Activated CD8-positive, alpha-beta T cell treated with anti-CD3 and anti-CD28 coated beads, Interleukin-2, amount 10 ng/mL, durations not matched to agents 7 days and 5 days (primary cell): ENCODE data around the gene TMEM222. TPM values are rescaled to one million over a fixed set of nuclear protein-coding genes. Genes with fewer than 3 reads are reported as not detected.

Experiments used
- ATAC-seq: fragments of 150-1000 bp; cut with Tn5 transposase; one replicate; pipeline ENCODE4 v1.10.0; 2021; ENCODE audit warnings: moderate library complexity
- CTCF ChIA-PET: fragments of 350-600 bp; sonication (Branson Sonifier 250); formaldehyde crosslinking; loops from one replicate; lab custom pipeline; 2021; ENCODE audit warnings: antibody characterized with exemption; lab: Charles Lee
- POLR2A ChIA-PET: fragments of 350-600 bp; sonication (Branson Sonifier 250); formaldehyde crosslinking; loops from one replicate; lab custom pipeline; 2021; ENCODE audit warnings: antibody characterized with exemption; lab: Charles Lee
- DNase-seq: peaks from one replicate; pipeline ENCODE4 v3.0.0-alpha.2; 2020
- H3K27ac Mint-ChIP-seq: one replicate; pipeline ENCODE4 v1.8.0; 2021; ENCODE audit warnings: mild to moderate bottlenecking, mixed read lengths
- H3K27me3 Mint-ChIP-seq: one replicate; pipeline ENCODE4 v1.8.0; 2021; ENCODE audit warnings: low read depth, mixed read lengths
- H3K36me3 Mint-ChIP-seq: one replicate; pipeline ENCODE4 v1.8.0; 2021; ENCODE audit warnings: low read depth, mixed read lengths
- H3K4me1 Mint-ChIP-seq: one replicate; pipeline ENCODE4 v1.8.0; 2021; ENCODE audit warnings: low read depth, mixed read lengths
- H3K4me3 Mint-ChIP-seq: one replicate; pipeline ENCODE4 v1.8.0; 2021; ENCODE audit warnings: mild to moderate bottlenecking, mixed read lengths
- H3K9me3 Mint-ChIP-seq: one replicate; pipeline ENCODE4 v1.8.0; 2022; ENCODE audit warnings: mixed read lengths; ENCODE audit not compliant: insufficient read depth
- total RNA-seq, 2 experiments: library from RNA; stranded (reverse); gene quantifications; one replicate each; pipeline ENCODE4 v1.2.3, GENCODE V29; 2021

TMEM222 gene
- total RNA-seq, 2 experiments from 2014 or later: 35.2 to 38.5 TPM

DNA sequence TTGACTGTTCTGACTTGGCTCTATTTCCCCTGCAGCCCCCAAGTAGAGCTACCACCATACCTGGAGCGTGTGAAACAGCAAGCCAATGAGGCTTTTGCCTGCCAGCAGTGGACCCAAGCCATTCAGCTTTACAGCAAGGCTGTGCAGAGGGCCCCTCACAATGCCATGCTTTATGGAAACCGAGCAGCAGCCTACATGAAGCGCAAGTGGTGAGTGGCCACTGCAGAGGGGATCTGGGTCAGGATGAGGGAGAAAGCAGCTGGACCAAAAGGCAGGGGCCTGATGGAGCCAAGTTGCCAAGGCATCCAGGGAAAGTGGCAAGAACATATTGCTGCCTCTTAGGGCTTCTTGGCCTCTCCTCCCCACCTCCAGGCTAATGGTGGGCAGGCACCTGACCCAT is 24.1 kb upstream of the TMEM222 start:
- POLR2A ChIA-PET: interaction anchor here (0.6 kb wide), 1 partner anchor 98 kb away, joined by 3 read pairs; no protein-coding TSS in a partner anchor

DNA sequence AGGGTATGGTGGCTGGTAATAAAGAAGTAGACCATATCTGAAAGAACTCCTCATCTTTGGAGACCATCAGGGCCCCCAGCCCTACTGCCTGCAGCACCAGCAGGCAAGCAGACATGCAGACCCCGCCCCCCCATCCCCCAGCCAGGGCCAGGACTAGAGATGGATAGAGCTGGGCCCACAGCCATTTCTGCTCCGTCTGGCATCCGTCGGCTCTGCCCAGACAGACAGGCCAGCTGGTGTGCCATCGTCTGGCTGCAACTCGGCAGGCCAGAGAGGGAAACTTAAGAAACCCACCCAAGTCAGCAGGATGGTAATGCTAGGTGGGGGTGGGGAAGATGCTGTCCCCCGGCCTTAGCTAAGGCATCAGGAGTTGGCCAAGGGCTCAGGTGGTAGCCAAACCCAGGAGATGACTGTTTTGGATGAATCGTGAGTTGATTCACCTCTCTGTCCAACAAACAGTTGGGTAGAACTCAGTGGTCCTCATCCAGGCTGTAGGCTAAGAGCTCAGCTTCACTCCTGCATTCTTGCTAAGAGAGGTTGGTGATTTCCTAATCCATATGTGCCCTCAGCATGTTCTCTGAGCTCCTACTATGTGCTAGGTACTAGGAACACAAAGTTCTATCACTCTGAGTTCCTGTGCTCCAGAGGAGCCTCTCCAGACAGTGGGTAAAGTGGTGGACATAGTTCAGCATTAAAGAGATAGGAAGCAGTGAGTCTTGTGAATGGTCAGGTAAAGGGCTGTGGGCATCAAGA is 23.2 kb upstream of the TMEM222 start:
- POLR2A ChIA-PET: no interaction called here
- CTCF ChIA-PET: interaction anchor here (1.1 to 10.6 kb wide), 18 partner anchors 8 to 308 kb away, joined by 3 to 266 read pairs (median 8); partner anchors contain the start of genes AHDC1 and GPR3

More for the DNA sequence above, 24.1 kb upstream of the TMEM222 start:
- no peak overlapping the region for H3K4me3 Mint-ChIP-seq
- CTCF ChIA-PET: interaction anchor here (1.0 to 10.6 kb wide), 20 partner anchors 13 to 309 kb away, joined by 3 to 266 read pairs (median 16); partner anchors contain the start of gene AHDC1
- ATAC-seq (no peak), DNase-seq (no peak)
- no peaks in the 10 kb centered on the region for H3K27me3 Mint-ChIP-seq
- no peak overlapping the region for H3K27ac Mint-ChIP-seq
- peaks cover 2% of the 10 kb centered on the region for H3K36me3 Mint-ChIP-seq
- peaks cover 9% of the 10 kb centered on the region for H3K4me1 Mint-ChIP-seq
- no peaks in the 10 kb centered on the region for H3K9me3 Mint-ChIP-seq

DNA sequence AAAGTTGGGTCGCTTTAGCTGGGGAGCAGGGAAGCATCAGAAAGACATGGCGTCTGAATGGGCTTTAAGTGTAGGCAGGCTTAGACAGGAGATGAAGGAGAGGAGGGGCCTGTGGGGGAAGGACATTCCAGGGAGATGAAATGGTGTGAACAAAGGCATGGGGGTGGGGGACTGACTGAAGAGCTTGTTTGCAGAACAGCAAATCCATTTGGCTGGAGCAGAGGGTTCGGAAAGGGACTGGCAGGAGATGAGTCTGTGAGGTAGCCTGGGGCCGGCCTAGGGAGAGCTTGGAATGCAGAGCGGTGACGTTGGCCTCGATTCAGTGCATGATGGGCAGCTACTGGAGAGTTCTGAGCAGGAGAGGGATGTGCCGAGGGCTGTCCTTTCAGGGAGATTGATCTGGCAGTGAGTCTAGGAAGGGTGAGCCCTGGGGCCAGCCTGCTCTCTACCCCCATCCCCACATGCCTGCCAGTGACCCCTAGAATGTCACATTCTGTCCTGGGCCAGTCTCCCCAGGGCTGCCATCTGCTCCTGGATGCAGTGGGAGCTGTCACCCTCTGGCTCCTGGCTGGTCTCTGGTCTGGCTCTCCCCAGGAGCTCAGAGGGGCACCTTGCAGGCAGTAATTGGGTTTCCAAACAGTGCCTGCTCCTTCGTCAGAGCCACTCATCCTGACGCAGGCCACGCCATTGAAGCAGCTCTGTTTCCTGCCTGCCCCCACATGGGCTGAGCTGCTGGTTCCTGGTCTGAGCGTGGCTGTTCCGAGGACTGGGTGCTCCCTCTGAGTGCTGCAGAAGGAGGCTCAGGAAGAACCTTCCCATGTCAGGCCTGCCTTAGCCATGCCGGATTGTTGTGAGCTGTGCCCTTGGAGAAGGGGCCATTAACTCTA is 22.3 kb upstream of the TMEM222 start:
- H3K4me1 Mint-ChIP-seq: peaks cover 9% of the 10 kb centered on the region
- H3K27me3 Mint-ChIP-seq: no peaks in the 10 kb centered on the region
- no peak overlapping the region for H3K27ac Mint-ChIP-seq
- no peak overlapping the region for H3K4me3 Mint-ChIP-seq
- DNase-seq: no peak
- peaks cover 2% of the 10 kb centered on the region for H3K36me3 Mint-ChIP-seq
- no peaks in the 10 kb centered on the region for H3K9me3 Mint-ChIP-seq
- ChIA-PET POLR2A (no interaction called here), CTCF (interaction anchor here (0.9 to 10.6 kb wide), 31 partner anchors 9 to 372 kb away, joined by 3 to 266 read pairs (median 8); partner anchors contain the start of genes AHDC1, GPR3, IFI6 and MAP3K6)
- no peak for ATAC-seq

More for the DNA sequence above, 23.2 kb upstream of the TMEM222 start:
- H3K4me3 Mint-ChIP-seq: no peak overlapping the region
- ATAC-seq: no peak
- no peak overlapping the region for H3K27ac Mint-ChIP-seq
- H3K9me3 Mint-ChIP-seq: no peaks in the 10 kb centered on the region
- peaks cover 2% of the 10 kb centered on the region for H3K36me3 Mint-ChIP-seq
- DNase-seq: no peak
- peaks cover 9% of the 10 kb centered on the region for H3K4me1 Mint-ChIP-seq
- no peaks in the 10 kb centered on the region for H3K27me3 Mint-ChIP-seq

DNA sequence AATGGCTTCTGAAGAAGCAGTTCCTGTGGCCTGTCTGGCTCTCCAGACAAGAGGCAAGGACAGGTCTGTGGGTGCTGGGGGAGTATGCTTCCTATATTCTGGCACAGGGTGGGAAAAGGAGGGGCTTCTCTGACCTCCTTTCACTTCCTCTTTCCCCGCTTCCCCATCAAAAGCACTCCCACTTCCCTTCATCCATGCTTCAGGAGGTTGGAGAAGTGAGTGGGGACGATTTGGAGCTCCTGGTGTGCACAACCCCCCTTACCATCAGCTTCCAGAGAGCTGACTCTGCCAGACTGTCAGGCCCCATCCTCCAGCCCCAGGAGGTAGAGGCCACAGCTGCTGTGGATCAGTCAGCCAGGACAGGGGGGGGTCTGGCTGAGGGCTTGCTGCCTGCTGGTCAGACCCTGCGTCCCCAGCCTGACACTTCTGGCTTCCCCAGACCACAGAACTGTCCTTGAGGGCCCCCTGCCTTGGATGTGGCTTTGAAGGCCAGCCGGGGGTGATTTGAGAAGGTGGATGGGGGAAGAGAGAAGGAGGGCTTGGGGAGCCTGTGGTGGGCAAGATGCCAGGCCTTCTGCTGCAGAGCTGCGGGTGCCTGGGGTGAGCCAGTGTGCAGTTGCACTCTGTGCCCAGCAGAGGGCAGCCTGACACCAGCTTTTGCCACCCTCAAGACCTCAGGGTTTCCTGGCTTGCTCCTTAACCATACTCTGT is 21.5 kb upstream of the TMEM222 start:
- DNase-seq (peak; percentile 79), ATAC-seq (peak; percentile 83)
- no peak overlapping the region for H3K4me3 Mint-ChIP-seq
- H3K4me1 Mint-ChIP-seq: peaks cover 9% of the 10 kb centered on the region
- no peaks in the 10 kb centered on the region for H3K9me3 Mint-ChIP-seq
- H3K27ac Mint-ChIP-seq: no peak overlapping the region
- ChIA-PET POLR2A (interaction anchor here (0.6 kb wide), 2 partner anchors 159 to 296 kb away, joined by 3 to 6 read pairs; no protein-coding TSS in a partner anchor), CTCF (interaction anchor here (0.9 to 10.6 kb wide), 34 partner anchors 10 to 372 kb away, joined by 3 to 266 read pairs (median 5); partner anchors contain the start of genes AHDC1, GPR3, IFI6 and MAP3K6)
- no peaks in the 10 kb centered on the region for H3K27me3 Mint-ChIP-seq
- H3K36me3 Mint-ChIP-seq: no peaks in the 10 kb centered on the region

DNA sequence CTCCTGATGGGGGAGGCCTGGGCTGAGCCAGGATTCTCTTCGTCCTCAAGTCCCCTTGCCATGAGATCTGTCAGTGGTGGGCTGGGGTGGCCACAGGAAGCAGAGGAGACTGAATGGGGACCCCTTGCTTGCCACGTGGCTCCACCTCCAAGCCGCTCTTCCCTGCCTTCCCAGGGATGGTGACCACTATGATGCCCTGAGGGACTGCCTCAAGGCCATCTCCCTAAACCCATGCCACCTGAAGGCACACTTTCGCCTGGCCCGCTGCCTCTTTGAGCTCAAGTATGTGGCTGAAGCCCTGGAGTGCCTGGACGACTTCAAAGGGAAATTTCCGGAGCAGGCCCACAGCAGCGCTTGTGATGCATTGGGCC is 20.9 kb upstream of the TMEM222 start:
- ChIA-PET CTCF (interaction anchor here (0.9 to 10.6 kb wide), 34 partner anchors 8 to 362 kb away, joined by 3 to 266 read pairs (median 5); partner anchors contain the start of genes AHDC1, GPR3, MAP3K6 and SYTL1), POLR2A (interaction anchor here (0.6 kb wide), 2 partner anchors 158 to 296 kb away, joined by 3 to 6 read pairs; no protein-coding TSS in a partner anchor)
- Mint-ChIP-seq H3K9me3 (no peaks in the 10 kb centered on the region), H3K27me3 (no peaks in the 10 kb centered on the region), H3K4me3 (no peak overlapping the region), H3K36me3 (no peaks in the 10 kb centered on the region), H3K4me1 (peaks cover 5% of the 10 kb centered on the region), H3K27ac (no peak overlapping the region)
- ATAC-seq (no peak), DNase-seq (no peak)

DNA sequence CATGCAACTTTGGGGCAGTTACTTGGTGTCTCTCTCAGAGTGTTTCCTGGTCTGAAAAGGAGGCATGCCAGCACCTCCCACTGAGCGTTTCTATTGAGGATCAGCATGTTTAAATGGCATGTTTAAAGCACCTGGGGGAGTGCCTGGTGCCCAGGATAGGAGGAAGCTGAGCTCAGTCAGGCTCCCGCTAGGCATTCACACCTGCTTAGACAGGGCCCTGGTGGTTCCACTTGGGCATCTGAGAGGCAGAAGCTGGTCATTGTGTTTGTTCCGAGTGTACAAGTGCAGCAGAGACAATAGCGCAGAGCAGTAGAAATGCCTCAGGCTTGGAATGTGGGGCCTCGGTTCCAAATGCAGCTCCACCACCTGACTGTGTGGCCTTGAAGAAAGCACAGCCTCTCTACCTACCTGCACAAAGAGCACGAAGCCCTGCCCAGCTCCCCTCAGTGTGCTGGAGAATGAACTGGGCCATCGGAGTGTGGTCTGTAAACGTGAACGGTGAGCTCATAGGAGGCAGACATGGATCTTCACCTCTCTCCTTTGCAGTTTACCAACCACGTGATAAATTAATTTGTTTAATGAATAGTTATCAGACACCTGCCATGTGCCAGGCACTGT is 20.3 kb upstream of the TMEM222 start:
- Mint-ChIP-seq H3K27ac (no peak overlapping the region), H3K4me1 (no peaks in the 10 kb centered on the region), H3K4me3 (no peak overlapping the region), H3K27me3 (no peaks in the 10 kb centered on the region), H3K36me3 (no peaks in the 10 kb centered on the region), H3K9me3 (no peaks in the 10 kb centered on the region)
- ChIA-PET CTCF (interaction anchor here (0.7 to 10.6 kb wide), 27 partner anchors 8 to 362 kb away, joined by 3 to 266 read pairs (median 4); partner anchors contain the start of genes AHDC1, GPR3 and MAP3K6), POLR2A (interaction anchor here (1.6 kb wide), 1 partner anchor 55 kb away, joined by 4 read pairs; no protein-coding TSS in a partner anchor)
- DNase-seq (no peak), ATAC-seq (no peak)

DNA sequence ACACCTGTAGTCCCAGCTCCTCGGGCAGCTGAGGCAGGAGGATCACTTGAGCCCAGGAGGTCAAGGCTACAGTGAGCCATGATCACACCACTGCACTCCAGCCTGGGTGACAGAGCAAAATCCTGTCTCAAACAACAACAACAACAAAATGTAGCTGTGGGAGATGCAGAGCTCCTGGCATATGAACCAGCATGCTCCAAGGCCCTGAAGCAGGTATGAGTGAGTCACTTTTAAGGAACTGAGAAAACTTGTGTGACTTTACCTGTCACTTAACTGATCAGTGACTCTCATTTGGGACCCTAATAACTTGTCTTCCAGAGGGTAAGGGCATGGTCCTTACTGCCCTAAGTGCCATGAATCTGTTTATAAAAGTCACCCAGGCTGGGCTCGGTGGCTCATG is 19.4 kb upstream of the TMEM222 start:
- no peaks in the 10 kb centered on the region for H3K9me3 Mint-ChIP-seq
- ATAC-seq: no peak
- CTCF ChIA-PET: interaction anchor here (0.7 to 10.6 kb wide), 18 partner anchors 8 to 304 kb away, joined by 3 to 266 read pairs (median 18); partner anchors contain the start of genes AHDC1, GPR3 and MAP3K6
- no peaks in the 10 kb centered on the region for H3K36me3 Mint-ChIP-seq
- POLR2A ChIA-PET: interaction anchor here (1.6 kb wide), 1 partner anchor 54 kb away, joined by 4 read pairs; no protein-coding TSS in a partner anchor
- DNase-seq: no peak
- H3K4me3 Mint-ChIP-seq: no peak overlapping the region
- H3K4me1 Mint-ChIP-seq: no peaks in the 10 kb centered on the region
- no peaks in the 10 kb centered on the region for H3K27me3 Mint-ChIP-seq
- no peak overlapping the region for H3K27ac Mint-ChIP-seq

DNA sequence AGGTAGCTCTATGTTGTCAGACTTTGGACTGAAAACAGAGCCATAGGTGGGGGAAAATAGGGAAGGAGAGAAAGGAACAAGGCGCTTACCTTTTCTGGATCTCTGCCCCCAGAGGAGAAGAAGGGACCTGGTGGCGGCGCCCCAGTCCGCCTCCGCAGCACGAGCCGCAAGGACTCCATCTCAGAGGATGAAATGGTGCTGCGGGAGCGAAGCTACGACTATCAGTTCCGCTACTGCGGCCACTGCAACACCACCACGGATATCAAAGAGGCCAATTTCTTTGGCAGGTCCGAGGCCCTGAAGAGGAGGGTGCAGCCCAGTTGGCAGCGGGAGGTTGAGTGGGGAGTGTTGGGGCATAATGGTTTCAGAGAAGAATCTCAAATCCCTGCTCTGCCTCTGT is 18.5 kb upstream of the TMEM222 start:
- no peak for ATAC-seq
- POLR2A ChIA-PET: no interaction called here
- Mint-ChIP-seq H3K36me3 (no peaks in the 10 kb centered on the region), H3K4me3 (no peak overlapping the region), H3K9me3 (no peaks in the 10 kb centered on the region), H3K4me1 (no peaks in the 10 kb centered on the region), H3K27ac (no peak overlapping the region), H3K27me3 (no peaks in the 10 kb centered on the region)
- CTCF ChIA-PET: interaction anchor here (1.6 to 10.6 kb wide), 4 partner anchors 20 to 303 kb away, joined by 5 to 266 read pairs (median 84); partner anchors contain the start of gene AHDC1
- no peak for DNase-seq

DNA sequence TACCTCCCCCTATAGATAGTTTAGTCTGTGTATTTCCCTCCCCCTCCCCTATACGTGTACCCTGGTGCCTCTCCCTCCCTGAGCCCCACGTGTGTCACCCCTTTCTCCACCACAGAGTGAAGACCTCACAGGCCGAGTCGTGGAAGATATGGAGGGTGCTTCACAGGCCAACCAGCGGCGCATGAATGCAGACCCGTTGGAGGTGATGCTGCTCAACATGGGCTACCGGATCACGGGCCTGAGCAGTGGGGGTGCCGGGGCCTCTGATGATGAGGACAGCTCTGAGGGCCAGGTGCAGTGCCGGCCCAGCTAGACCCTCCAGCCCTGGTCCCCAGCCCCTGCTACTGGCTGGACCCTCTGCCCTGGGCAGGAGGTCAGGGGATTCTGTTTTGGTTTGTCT is 15.9 kb upstream of the TMEM222 start:
- H3K4me3 Mint-ChIP-seq: no peak overlapping the region
- ATAC-seq (peak; percentile 19), DNase-seq (no peak)
- no peaks in the 10 kb centered on the region for H3K4me1 Mint-ChIP-seq
- POLR2A ChIA-PET: no interaction called here
- H3K27me3 Mint-ChIP-seq: no peaks in the 10 kb centered on the region
- no peak overlapping the region for H3K27ac Mint-ChIP-seq
- H3K9me3 Mint-ChIP-seq: no peaks in the 10 kb centered on the region
- CTCF ChIA-PET: interaction anchor here (1.3 kb wide), 1 partner anchor 26 kb away, joined by 4 read pairs; no protein-coding TSS in a partner anchor
- H3K36me3 Mint-ChIP-seq: no peaks in the 10 kb centered on the region
